ENCODE data around the gene SLC38A10.
A peak's percentile ranks its signal among the peaks of the same experiment; 100 is the strongest.

Gene SLC38A10

GRCh38 chr17:81338274-81339190, 43.4 kb upstream of the SLC38A10 start:
- no peaks in the 10 kb centered on the region for H3K9me3 ChIP-seq (replicated peaks in 1 of 11)
- peak overlapping the region; percentile 71 to 100 (median 97); a peak in 21 of 22 replicates for H3K4me2 ChIP-seq
- peaks cover 27 to 55% (median 43%) of the 10 kb centered on the region in 11 experiments for H3K27me3 ChIP-seq
- H3K27ac ChIP-seq = peak overlapping the region in 8 of 11 experiments; percentile 31 to 64 (median 40); a peak in 13 of 22 replicates
- peak overlapping the region in 7 of 11 experiments; percentile 19 to 93 (median 59); a peak in 11 of 22 replicates for H3K9ac ChIP-seq
- H3K4me1 ChIP-seq = peaks cover 46 to 82% (median 76%) of the 10 kb centered on the region in 10 experiments
- H4K20me1 ChIP-seq = peaks cover 0 to 93% (median 50%) of the 10 kb centered on the region in 11 experiments; a peak in 19 of 22 replicates
- H3K4me3 ChIP-seq = no peak overlapping the region
- peaks cover 0 to 32% (median 4%) of the 10 kb centered on the region in 11 experiments; a peak in 8 of 22 replicates for H3K36me3 ChIP-seq
- TF ChIP-seq Cebpa-rat (IDR thresholded peaks at IDR 0.05) = no peak

GRCh38 chr17:81337476-81337879, 42.4 kb upstream of the SLC38A10 start:
- Histone ChIP-seq H3K27ac (no peak overlapping the region), H3K9me3 (replicated peaks in 1 of 11) (no peaks in the 10 kb centered on the region), H3K4me1 (peaks cover 40 to 89% (median 83%) of the 10 kb centered on the region in 10 experiments), H3K27me3 (peaks cover 23 to 54% (median 40%) of the 10 kb centered on the region in 11 experiments), H3K9ac (no peak overlapping the region), H3K4me2 (peak overlapping the region in 8 of 11 experiments; percentile 9 to 99 (median 37); a peak in 12 of 22 replicates), H3K4me3 (no peak overlapping the region), H4K20me1 (peaks cover 0 to 89% (median 50%) of the 10 kb centered on the region in 11 experiments; a peak in 19 of 22 replicates), H3K36me3 (peaks cover 0 to 22% (median 3%) of the 10 kb centered on the region in 11 experiments; a peak in 8 of 22 replicates)
- no peak for TF ChIP-seq Cebpa-rat (IDR thresholded peaks at IDR 0.05)

- H3K27me3 ChIP-seq = peaks cover 19 to 54% (median 35%) of the 10 kb centered on the region in 11 experiments
- H3K4me2 ChIP-seq = peak overlapping the region in 7 of 11 experiments; percentile 9 to 99 (median 40); a peak in 10 of 22 replicates
- H3K9me3 ChIP-seq (replicated peaks in 1 of 11) = no peaks in the 10 kb centered on the region
- no peak overlapping the region for H3K4me3 ChIP-seq
- peaks cover 0 to 85% (median 49%) of the 10 kb centered on the region in 11 experiments; a peak in 19 of 22 replicates for H4K20me1 ChIP-seq
- TF ChIP-seq Cebpa-rat (IDR thresholded peaks at IDR 0.05) = no peak
- peaks cover 0 to 21% (median 3%) of the 10 kb centered on the region in 11 experiments; a peak in 8 of 22 replicates for H3K36me3 ChIP-seq
- no peak overlapping the region for H3K9ac ChIP-seq
- peaks cover 34 to 89% (median 84%) of the 10 kb centered on the region in 10 experiments for H3K4me1 ChIP-seq
- no peak overlapping the region; a peak in 1 of 22 replicates for H3K27ac ChIP-seq
Observed at GRCh38 chr17:81336930-81337325, 41.8 kb upstream of the SLC38A10 start.

- H3K27me3 ChIP-seq = peaks cover 14 to 49% (median 30%) of the 10 kb centered on the region in 11 experiments; a peak in 21 of 22 replicates
- TF ChIP-seq Cebpa-rat (IDR thresholded peaks at IDR 0.05) = no peak
- H3K9ac ChIP-seq = no peak overlapping the region
- H3K9me3 ChIP-seq (replicated peaks in 1 of 11) = no peaks in the 10 kb centered on the region
- peaks cover 0 to 17% (median 3%) of the 10 kb centered on the region in 11 experiments; a peak in 8 of 22 replicates for H3K36me3 ChIP-seq
- no peak overlapping the region for H3K27ac ChIP-seq
- H4K20me1 ChIP-seq = peaks cover 0 to 80% (median 44%) of the 10 kb centered on the region in 11 experiments; a peak in 19 of 22 replicates
- peak overlapping the region in 5 of 11 experiments; percentile 24 to 99 (median 42); a peak in 3 of 22 replicates for H3K4me2 ChIP-seq
- no peak overlapping the region for H3K4me3 ChIP-seq
- peaks cover 33 to 89% (median 84%) of the 10 kb centered on the region in 10 experiments for H3K4me1 ChIP-seq
Observed at GRCh38 chr17:81336296-81336929, 41.3 kb upstream of the SLC38A10 start.

GRCh38 chr17:81335773-81336157, 40.7 kb upstream of the SLC38A10 start:
- peaks cover 0 to 10% (median 0%) of the 10 kb centered on the region in 11 experiments; a peak in 7 of 22 replicates for H3K36me3 ChIP-seq
- H3K9me3 ChIP-seq (replicated peaks in 1 of 11) = no peaks in the 10 kb centered on the region
- H3K4me2 ChIP-seq = peak overlapping the region in 1 of 11 experiments; percentile 31; a peak in 1 of 22 replicates
- H3K27ac ChIP-seq = no peak overlapping the region
- H3K4me3 ChIP-seq = no peak overlapping the region
- no peak overlapping the region for H3K9ac ChIP-seq
- H4K20me1 ChIP-seq = peaks cover 0 to 77% (median 39%) of the 10 kb centered on the region in 11 experiments; a peak in 19 of 22 replicates
- no peak for TF ChIP-seq Cebpa-rat (IDR thresholded peaks at IDR 0.05)
- peaks cover 7 to 45% (median 24%) of the 10 kb centered on the region in 11 experiments; a peak in 20 of 22 replicates for H3K27me3 ChIP-seq
- H3K4me1 ChIP-seq = peaks cover 33 to 89% (median 84%) of the 10 kb centered on the region in 10 experiments

GRCh38 chr17:81334987-81335772, 40.1 kb upstream of the SLC38A10 start:
- Histone ChIP-seq H4K20me1 (peaks cover 0 to 75% (median 34%) of the 10 kb centered on the region in 11 experiments; a peak in 19 of 22 replicates), H3K9ac (peak overlapping the region in 1 of 11 experiments; percentile 56; a peak in 1 of 22 replicates), H3K27me3 (peaks cover 5 to 46% (median 19%) of the 10 kb centered on the region in 11 experiments; a peak in 16 of 22 replicates), H3K36me3 (peaks cover 0 to 5% (median 0%) of the 10 kb centered on the region in 11 experiments; a peak in 2 of 22 replicates), H3K27ac (no peak overlapping the region), H3K4me3 (no peak overlapping the region), H3K4me2 (peak overlapping the region in 8 of 11 experiments; percentile 65 to 98 (median 94); a peak in 10 of 22 replicates), H3K9me3 (replicated peaks in 1 of 11) (no peaks in the 10 kb centered on the region), H3K4me1 (peaks cover 34 to 89% (median 84%) of the 10 kb centered on the region in 10 experiments)
- TF ChIP-seq Cebpa-rat (IDR thresholded peaks at IDR 0.05) = no peak

GRCh38 chr17:81334391-81334901, 39.3 kb upstream of the SLC38A10 start:
- Histone ChIP-seq H3K4me1 (peaks cover 36 to 89% (median 84%) of the 10 kb centered on the region in 10 experiments), H3K4me2 (peak overlapping the region in 9 of 11 experiments; percentile 29 to 98 (median 93); a peak in 17 of 22 replicates), H3K4me3 (no peak overlapping the region), H3K9me3 (replicated peaks in 1 of 11) (no peaks in the 10 kb centered on the region), H3K27me3 (peaks cover 4 to 46% (median 15%) of the 10 kb centered on the region in 11 experiments; a peak in 16 of 22 replicates), H3K9ac (peak overlapping the region in 1 of 11 experiments; percentile 56; a peak in 2 of 22 replicates), H4K20me1 (peaks cover 0 to 67% (median 27%) of the 10 kb centered on the region in 11 experiments; a peak in 19 of 22 replicates), H3K36me3 (peaks cover 0 to 5% (median 0%) of the 10 kb centered on the region in 11 experiments; a peak in 1 of 22 replicates), H3K27ac (no peak overlapping the region)
- no peak for TF ChIP-seq Cebpa-rat (IDR thresholded peaks at IDR 0.05)
